H9 (cell line): Measurements from ENCODE around the gene SMNDC1. TPM values are rescaled to one million over a fixed set of nuclear protein-coding genes. Genes with fewer than 3 reads are reported as not detected.

Experiments
- DNase-seq: peaks from one replicate; pipeline ENCODE4 v3.0.0-alpha.2; 2017
- H2AFZ ChIP-seq: one replicate; pipeline ENCODE4 v1.6.1; 2013; ENCODE audit warnings: mild to moderate bottlenecking, low read length, control low read depth, moderate library complexity
- H2AK5ac ChIP-seq: 2 replicates; pipeline ENCODE4 v1.6.1; 2013; ENCODE audit warnings: low read length, control low read depth, mixed read lengths; ENCODE audit not compliant: insufficient read length
- H2BK120ac ChIP-seq: one replicate; pipeline ENCODE4 v1.6.1; 2013; ENCODE audit warnings: low read depth, mild to moderate bottlenecking, low read length, control low read depth, inconsistent platforms; ENCODE audit not compliant: poor library complexity, severe bottlenecking
- H2BK12ac ChIP-seq: 2 replicates; pipeline ENCODE4 v1.6.1; 2013; ENCODE audit warnings: low read length, control low read depth, mixed read lengths, low read depth; ENCODE audit not compliant: insufficient read length
- H2BK15ac ChIP-seq: 2 replicates; pipeline ENCODE4 v1.6.1; 2013; ENCODE audit warnings: low read depth, low read length, control low read depth
- H2BK20ac ChIP-seq: one replicate; pipeline ENCODE4 v1.6.1; 2013; ENCODE audit warnings: low read depth, mild to moderate bottlenecking, low read length, control low read depth, inconsistent platforms; ENCODE audit not compliant: poor library complexity, severe bottlenecking
- H2BK5ac ChIP-seq: 2 replicates; pipeline ENCODE4 v1.6.1; 2013; ENCODE audit warnings: low read length, control low read depth, mixed read lengths; ENCODE audit not compliant: insufficient read length
- H3K14ac ChIP-seq: 2 replicates; pipeline ENCODE4 v1.6.1; 2013; ENCODE audit warnings: low read length, control low read depth; ENCODE audit not compliant: insufficient read depth
- H3K18ac ChIP-seq: 2 replicates; pipeline ENCODE4 v1.6.1; 2013; ENCODE audit warnings: low read depth, mild to moderate bottlenecking, mixed read lengths, low read length, control low read depth; ENCODE audit not compliant: insufficient read length
- H3K23ac ChIP-seq: 2 replicates; pipeline ENCODE4 v1.6.1; 2013; ENCODE audit warnings: low read length, control low read depth, mixed read lengths, low read depth; ENCODE audit not compliant: insufficient read length
- H3K23me2 ChIP-seq: 2 replicates; pipeline ENCODE4 v1.6.1; 2013; ENCODE audit warnings: low read depth, mild to moderate bottlenecking, mixed read lengths, low read length, control low read depth; ENCODE audit not compliant: insufficient read length, poor library complexity, severe bottlenecking
- H3K27ac ChIP-seq: 2 replicates; pipeline ENCODE4 v1.5.1; 2013; ENCODE audit warnings: low read length, control low read depth, mixed read lengths, low read depth; ENCODE audit not compliant: insufficient read length
- H3K27me3 ChIP-seq: 2 replicates; pipeline ENCODE4 v1.6.1; 2013; ENCODE audit warnings: low read length, control low read depth, inconsistent platforms; ENCODE audit not compliant: insufficient read depth
- H3K4ac ChIP-seq: 2 replicates; pipeline ENCODE4 v1.6.1; 2013; ENCODE audit warnings: low read depth, mild to moderate bottlenecking, control low read depth, inconsistent platforms, low read length, moderate library complexity
- H3K4me1 ChIP-seq: 2 replicates; pipeline ENCODE4 v1.6.1; 2013; ENCODE audit warnings: low read length, control low read depth, inconsistent platforms; ENCODE audit not compliant: insufficient read depth
- H3K4me2 ChIP-seq: 2 replicates; pipeline ENCODE4 v1.6.1; 2013; ENCODE audit warnings: low read length, control low read depth, mixed read lengths; ENCODE audit not compliant: insufficient read length, insufficient read depth
- H3K56ac ChIP-seq: 2 replicates; pipeline ENCODE4 v1.6.1; 2013; ENCODE audit warnings: low read depth, mild to moderate bottlenecking, mixed read lengths, low read length, control low read depth; ENCODE audit not compliant: insufficient read length
- H3K79me1 ChIP-seq: 2 replicates; pipeline ENCODE4 v1.6.1; 2013; ENCODE audit warnings: low read depth, mild to moderate bottlenecking, moderate library complexity, low read length, control low read depth, inconsistent platforms; ENCODE audit not compliant: insufficient read depth, poor library complexity, severe bottlenecking
- H3K79me2 ChIP-seq: 2 replicates; pipeline ENCODE4 v1.6.1; 2013; ENCODE audit warnings: low read length, control low read depth, inconsistent platforms; ENCODE audit not compliant: insufficient read depth
- H3K9ac ChIP-seq: 2 replicates; pipeline ENCODE4 v1.6.1; 2013; ENCODE audit warnings: low read length, control low read depth, mixed read lengths; ENCODE audit not compliant: insufficient read length; ENCODE audit errors: extremely low read depth
- H3K9me3 ChIP-seq: one replicate; pipeline ENCODE4 v1.6.1; 2013; ENCODE audit warnings: low read depth, low read length, inconsistent platforms; ENCODE audit not compliant: control insufficient read depth
- H3T11ph ChIP-seq: one replicate; pipeline ENCODE4 v1.6.1; 2013; ENCODE audit warnings: mild to moderate bottlenecking, low read length, control low read depth, inconsistent platforms
- H4K20me1 ChIP-seq: one replicate; pipeline ENCODE4 v1.6.1; 2013; ENCODE audit not compliant: control insufficient read depth, insufficient read length, insufficient read depth
- H4K5ac ChIP-seq: 2 replicates; pipeline ENCODE4 v1.6.1; 2013; ENCODE audit warnings: low read depth, mild to moderate bottlenecking, mixed read lengths, low read length, control low read depth; ENCODE audit not compliant: insufficient read length
- H4K8ac ChIP-seq: replicated peaks from 2 replicates; pipeline ENCODE4 v1.6.1; 2013; ENCODE audit warnings: low read length, control low read depth, mixed read lengths, low read depth; ENCODE audit not compliant: insufficient read length
- H4K91ac ChIP-seq: 2 replicates; pipeline ENCODE4 v1.6.1; 2013; ENCODE audit warnings: low read depth, mild to moderate bottlenecking, moderate library complexity, mixed read lengths, low read length, control low read depth; ENCODE audit not compliant: insufficient read length
- H3K27ac Mint-ChIP-seq, 3 experiments: 2 replicates in 2 of 3; 3 replicates in 1 of 3; pipeline ENCODE4 v1.8.0; 2020 to 2021; ENCODE audit warnings: mixed read lengths in 3 of 3, mild to moderate bottlenecking in 1 of 3, moderate library complexity in 1 of 3
- H3K27me3 Mint-ChIP-seq: 2 replicates; pipeline ENCODE4 v1.8.0; 2021; ENCODE audit warnings: low read depth, mild to moderate bottlenecking, moderate library complexity, mixed read lengths
- H3K36me3 Mint-ChIP-seq, 3 experiments: 2 replicates in 2 of 3; 3 replicates in 1 of 3; pipeline ENCODE4 v1.8.0; 2020 to 2021; ENCODE audit warnings: low read depth in 3 of 3, mixed read lengths in 3 of 3; ENCODE audit not compliant: insufficient read depth in 1 of 3
- H3K4me1 Mint-ChIP-seq, 2 experiments: 2 replicates each; pipeline ENCODE4 v1.8.0; 2020; ENCODE audit warnings: mixed read lengths in 2 of 2
- H3K4me3 Mint-ChIP-seq, 2 experiments: 2 replicates in 1 of 2; 3 replicates in 1 of 2; pipeline ENCODE4 v1.8.0; 2020 to 2021; ENCODE audit warnings: mild to moderate bottlenecking in 2 of 2, mixed read lengths in 2 of 2, moderate library complexity in 1 of 2
- H3K9me3 Mint-ChIP-seq, 2 experiments: 2 replicates in 1 of 2; 3 replicates in 1 of 2; pipeline ENCODE4 v1.8.0; 2020; ENCODE audit warnings: mild to moderate bottlenecking in 2 of 2, mixed read lengths in 2 of 2, moderate library complexity in 1 of 2
- WGBS: extraction: QIAGEN DNeasy Blood & Tissue Kit; methylation state at CpG from one replicate; pipeline ENCODE4 v1.1.7; 2013; ENCODE audit warnings: missing lambda C conversion rate, low lambda C conversion rate, mixed read lengths; ENCODE audit not compliant: insufficient read length; ENCODE audit errors: extremely low coverage; 5-methylcytosine and 5-hydroxymethylcytosine counted together
- total RNA-seq: library from RNA; stranded (reverse); gene quantifications from 2 replicates; pipeline ENCODE4 v1.2.1, GENCODE V29; 2021
- TF ChIP-seq, protein P1 (sequence below): fragments of 200-600 bp; sonication (generic); conservative IDR thresholded peaks from 3 replicates; pipeline ENCODE4 v1.8.0; 2021; ENCODE audit warnings: antibody characterized with exemption, mild to moderate bottlenecking

The SMNDC1 gene
- total RNA-seq, 1 experiment from 2014 or later, result 55.7 TPM

DNA sequence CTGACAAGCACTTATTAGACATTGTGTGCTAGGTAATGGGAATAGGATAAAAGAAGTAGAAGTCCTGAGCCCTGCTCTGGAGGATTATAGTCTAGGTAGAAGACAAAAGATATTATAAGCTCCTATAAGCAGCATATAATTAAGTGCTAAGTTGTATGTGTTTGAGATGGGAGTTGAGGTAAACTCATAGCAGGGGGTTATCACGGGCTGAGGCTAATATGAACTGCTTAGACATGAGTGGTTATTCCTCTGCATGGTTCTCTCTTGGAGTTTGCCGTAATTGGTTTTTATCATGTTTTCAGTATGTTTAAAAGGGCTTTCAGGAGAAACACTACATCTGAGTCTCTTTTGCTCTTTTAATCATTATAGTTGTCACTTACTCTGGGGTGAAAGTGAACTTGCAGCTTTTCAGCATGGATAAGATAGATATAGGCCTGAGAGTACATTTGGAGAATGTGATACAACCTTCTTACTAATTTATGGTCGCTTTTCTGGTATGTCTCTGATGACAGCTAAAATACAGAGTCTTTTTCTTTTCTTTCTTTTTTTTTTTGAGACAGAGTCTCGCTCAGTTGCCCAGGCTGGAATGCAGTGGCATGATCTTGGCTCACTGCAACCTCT lies 39.0 kb downstream of the SMNDC1 start:
- no peaks in the 10 kb centered on the region for H3K9me3 Mint-ChIP-seq
- Histone ChIP-seq H2BK5ac (no peak overlapping the region), H3K79me1 (no peaks in the 10 kb centered on the region), H4K20me1 (no peaks in the 10 kb centered on the region), H3K23ac (no peak overlapping the region), H2BK15ac (no peak overlapping the region), H4K8ac (no peak overlapping the region), H3K27ac (no peak overlapping the region), H2BK12ac (no peak overlapping the region), H2BK120ac (no peak overlapping the region), H3K18ac (no peak overlapping the region), H3K56ac (no peak overlapping the region), H3K14ac (no peak overlapping the region), H3K9ac (no peak overlapping the region), H4K91ac (no peak overlapping the region), H3K27me3 (no peaks in the 10 kb centered on the region), H3K4me1 (no peaks in the 10 kb centered on the region), H3K23me2 (no peaks in the 10 kb centered on the region), H3T11ph (no peak overlapping the region), H3K4ac (no peak overlapping the region), H3K79me2 (no peaks in the 10 kb centered on the region), H2AK5ac (no peak overlapping the region), H3K4me2 (no peak overlapping the region), H2AFZ (no peak overlapping the region), H3K9me3 (no peaks in the 10 kb centered on the region), H2BK20ac (no peak overlapping the region), H4K5ac (no peak overlapping the region)
- no peaks in the 10 kb centered on the region for H3K36me3 Mint-ChIP-seq
- H3K4me3 Mint-ChIP-seq, result no peak overlapping the region
- H3K27ac Mint-ChIP-seq, result no peak overlapping the region
- no peak for DNase-seq
- no peaks in the 10 kb centered on the region for H3K27me3 Mint-ChIP-seq
- no peaks in the 10 kb centered on the region for H3K4me1 Mint-ChIP-seq
- no CpG with 5 or more reads among the region's 4 CpGs for WGBS
- TF ChIP-seq, protein P1, sequence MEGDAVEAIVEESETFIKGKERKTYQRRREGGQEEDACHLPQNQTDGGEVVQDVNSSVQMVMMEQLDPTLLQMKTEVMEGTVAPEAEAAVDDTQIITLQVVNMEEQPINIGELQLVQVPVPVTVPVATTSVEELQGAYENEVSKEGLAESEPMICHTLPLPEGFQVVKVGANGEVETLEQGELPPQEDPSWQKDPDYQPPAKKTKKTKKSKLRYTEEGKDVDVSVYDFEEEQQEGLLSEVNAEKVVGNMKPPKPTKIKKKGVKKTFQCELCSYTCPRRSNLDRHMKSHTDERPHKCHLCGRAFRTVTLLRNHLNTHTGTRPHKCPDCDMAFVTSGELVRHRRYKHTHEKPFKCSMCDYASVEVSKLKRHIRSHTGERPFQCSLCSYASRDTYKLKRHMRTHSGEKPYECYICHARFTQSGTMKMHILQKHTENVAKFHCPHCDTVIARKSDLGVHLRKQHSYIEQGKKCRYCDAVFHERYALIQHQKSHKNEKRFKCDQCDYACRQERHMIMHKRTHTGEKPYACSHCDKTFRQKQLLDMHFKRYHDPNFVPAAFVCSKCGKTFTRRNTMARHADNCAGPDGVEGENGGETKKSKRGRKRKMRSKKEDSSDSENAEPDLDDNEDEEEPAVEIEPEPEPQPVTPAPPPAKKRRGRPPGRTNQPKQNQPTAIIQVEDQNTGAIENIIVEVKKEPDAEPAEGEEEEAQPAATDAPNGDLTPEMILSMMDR, result no peak
